Smooth muscle cell (in vitro differentiated cells): ENCODE data around the gene ARID1A. TPM values are rescaled to one million over a fixed set of nuclear protein-coding genes. Genes with fewer than 3 reads are reported as not detected.
A peak's percentile ranks its signal among the peaks of the same experiment; 100 is the strongest.

Experiments used
- DNase-seq: peaks from one replicate; lab custom pipeline; 2025; ENCODE audit not compliant: unreplicated experiment; lab: John Stamatoyannopoulos, UW
- H2AFZ ChIP-seq: fragments of 200-600 bp; sonication (generic); 2 replicates; pipeline ENCODE4 v1.6.0; 2016; ENCODE audit warnings: antibody characterized with exemption, low read depth, mild to moderate bottlenecking
- H3F3A ChIP-seq: fragments of 200-600 bp; sonication (generic); 2 replicates; pipeline ENCODE4 v1.6.0; 2017; ENCODE audit warnings: antibody characterized with exemption, low read depth
- H3K27ac ChIP-seq: fragments of 200-600 bp; sonication (generic); 2 replicates; pipeline ENCODE4 v1.5.1; 2016; ENCODE audit warnings: low read depth, mild to moderate bottlenecking
- H3K27me3 ChIP-seq: fragments of 200-600 bp; sonication (generic); 2 replicates; pipeline ENCODE4 v1.6.1; 2016; ENCODE audit warnings: low read depth, mild to moderate bottlenecking
- H3K36me3 ChIP-seq: fragments of 200-600 bp; sonication (generic); 2 replicates; pipeline ENCODE4 v1.5.1; 2016; ENCODE audit warnings: low read depth
- H3K4me1 ChIP-seq: fragments of 200-600 bp; sonication (generic); 2 replicates; pipeline ENCODE4 v1.5.1; 2016; ENCODE audit warnings: low read depth
- H3K4me2 ChIP-seq: fragments of 200-600 bp; sonication (generic); 2 replicates; pipeline ENCODE4 v1.6.0; 2016; ENCODE audit warnings: mild to moderate bottlenecking
- H3K4me3 ChIP-seq: fragments of 200-600 bp; sonication (generic); 2 replicates; pipeline ENCODE4 v1.5.1; 2016; ENCODE audit warnings: mild to moderate bottlenecking
- H3K79me2 ChIP-seq: fragments of 200-600 bp; sonication (generic); 2 replicates; pipeline ENCODE4 v1.6.0; 2016; ENCODE audit warnings: low read depth, mild to moderate bottlenecking
- H3K9ac ChIP-seq: fragments of 200-600 bp; sonication (generic); 2 replicates; pipeline ENCODE4 v1.6.0; 2016; ENCODE audit warnings: low read depth
- H3K9me3 ChIP-seq: fragments of 200-600 bp; sonication (generic); replicated peaks from 2 replicates; pipeline ENCODE4 v1.5.1; 2016; ENCODE audit warnings: low read depth
- H4K20me1 ChIP-seq: fragments of 200-600 bp; sonication (generic); 2 replicates; pipeline ENCODE4 v1.6.0; 2016; ENCODE audit warnings: low read depth
- CTCF ChIP-seq: fragments of 200-600 bp; sonication (generic); IDR thresholded peaks from 2 replicates; pipeline ENCODE4 v1.5.1; 2017; ENCODE audit warnings: borderline replicate concordance, mild to moderate bottlenecking, antibody characterized with exemption; ENCODE audit not compliant: insufficient read depth, poor library complexity, severe bottlenecking
- WGBS: methylation state at CpG from one replicate; pipeline ENCODE4 v1.1.7; 2016; ENCODE audit warnings: low lambda C conversion rate; 5-methylcytosine and 5-hydroxymethylcytosine counted together
- polyA plus RNA-seq: library from polyadenylated mRNA; unstranded; fragments of >200 nt; fragmentation: Nextera tagmentation; extraction: Ambion mirVana; gene quantifications from 2 replicates; pipeline ENCODE4 v1.2.1, GENCODE V29; 2016
- total RNA-seq: library from RNA; depleted of rRNA; stranded (reverse); fragments of >200 nt; gene quantifications from 2 replicates; pipeline ENCODE4 v1.2.3, GENCODE V29; 2014

ARID1A gene
- total and polyA plus RNA-seq, 2 experiments from 2014 or later, result 17.5 to 33.1 TPM

DNA sequence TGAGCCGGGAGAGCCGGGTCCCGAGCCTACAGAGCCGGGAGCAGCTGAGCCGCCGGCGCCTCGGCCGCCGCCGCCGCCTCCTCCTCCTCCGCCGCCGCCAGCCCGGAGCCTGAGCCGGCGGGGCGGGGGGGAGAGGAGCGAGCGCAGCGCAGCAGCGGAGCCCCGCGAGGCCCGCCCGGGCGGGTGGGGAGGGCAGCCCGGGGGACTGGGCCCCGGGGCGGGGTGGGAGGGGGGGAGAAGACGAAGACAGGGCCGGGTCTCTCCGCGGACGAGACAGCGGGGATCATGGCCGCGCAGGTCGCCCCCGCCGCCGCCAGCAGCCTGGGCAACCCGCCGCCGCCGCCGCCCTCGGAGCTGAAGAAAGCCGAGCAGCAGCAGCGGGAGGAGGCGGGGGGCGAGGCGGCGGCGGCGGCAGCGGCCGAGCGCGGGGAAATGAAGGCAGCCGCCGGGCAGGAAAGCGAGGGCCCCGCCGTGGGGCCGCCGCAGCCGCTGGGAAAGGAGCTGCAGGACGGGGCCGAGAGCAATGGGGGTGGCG, 371 bp downstream of the ARID1A start:
- TF ChIP-seq CTCF, result no peak
- Histone ChIP-seq H3K4me3 (peak overlapping the region; percentile 91), H2AFZ (no peak overlapping the region), H3K4me1 (peaks cover 54% of the 10 kb centered on the region), H3K9me3 (no peaks in the 10 kb centered on the region), H3F3A (peaks cover 25% of the 10 kb centered on the region), H4K20me1 (peaks cover 38% of the 10 kb centered on the region), H3K27me3 (no peaks in the 10 kb centered on the region), H3K4me2 (peak overlapping the region; percentile 86), H3K9ac (peak overlapping the region; percentile 96), H3K36me3 (no peaks in the 10 kb centered on the region), H3K27ac (peak overlapping the region; percentile 85), H3K79me2 (peaks cover 49% of the 10 kb centered on the region)
- DNase-seq, result no peak
- WGBS, result 0% methylated on average over 2 of the region's 72 CpGs

DNA sequence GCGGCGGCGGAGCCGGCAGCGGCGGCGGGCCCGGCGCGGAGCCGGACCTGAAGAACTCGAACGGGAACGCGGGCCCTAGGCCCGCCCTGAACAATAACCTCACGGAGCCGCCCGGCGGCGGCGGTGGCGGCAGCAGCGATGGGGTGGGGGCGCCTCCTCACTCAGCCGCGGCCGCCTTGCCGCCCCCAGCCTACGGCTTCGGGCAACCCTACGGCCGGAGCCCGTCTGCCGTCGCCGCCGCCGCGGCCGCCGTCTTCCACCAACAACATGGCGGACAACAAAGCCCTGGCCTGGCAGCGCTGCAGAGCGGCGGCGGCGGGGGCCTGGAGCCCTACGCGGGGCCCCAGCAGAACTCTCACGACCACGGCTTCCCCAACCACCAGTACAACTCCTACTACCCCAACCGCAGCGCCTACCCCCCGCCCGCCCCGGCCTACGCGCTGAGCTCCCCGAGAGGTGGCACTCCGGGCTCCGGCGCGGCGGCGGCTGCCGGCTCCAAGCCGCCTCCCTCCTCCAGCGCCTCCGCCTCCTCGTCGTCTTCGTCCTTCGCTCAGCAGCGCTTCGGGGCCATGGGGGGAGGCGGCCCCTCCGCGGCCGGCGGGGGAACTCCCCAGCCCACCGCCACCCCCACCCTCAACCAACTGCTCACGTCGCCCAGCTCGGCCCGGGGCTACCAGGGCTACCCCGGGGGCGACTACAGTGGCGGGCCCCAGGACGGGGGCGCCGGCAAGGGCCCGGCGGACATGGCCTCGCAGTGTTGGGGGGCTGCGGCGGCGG, 1.0 kb downstream of the ARID1A start:
- no peak overlapping the region for H2AFZ ChIP-seq
- H3K27me3 ChIP-seq, result no peaks in the 10 kb centered on the region
- TF ChIP-seq CTCF, result no peak
- under 1% methylated on average over 76 of the region's 98 CpGs for WGBS
- peaks cover 56% of the 10 kb centered on the region for H3K79me2 ChIP-seq
- no peak for DNase-seq
- H3K27ac ChIP-seq, result peak overlapping the region; percentile 85
- H3K4me3 ChIP-seq, result peak overlapping the region; percentile 91
- H3K4me1 ChIP-seq, result peaks cover 58% of the 10 kb centered on the region
- H4K20me1 ChIP-seq, result peaks cover 45% of the 10 kb centered on the region
- peaks cover 20% of the 10 kb centered on the region for H3F3A ChIP-seq
- no peaks in the 10 kb centered on the region for H3K36me3 ChIP-seq
- H3K9ac ChIP-seq, result peak overlapping the region; percentile 96
- H3K9me3 ChIP-seq, result no peaks in the 10 kb centered on the region
- peak overlapping the region; percentile 86 for H3K4me2 ChIP-seq

- Histone ChIP-seq H3K27ac (peak overlapping the region; percentile 85), H3K4me3 (peak overlapping the region; percentile 91), H2AFZ (no peak overlapping the region), H3F3A (peaks cover 19% of the 10 kb centered on the region), H3K9me3 (no peaks in the 10 kb centered on the region), H4K20me1 (peaks cover 52% of the 10 kb centered on the region), H3K4me2 (peak overlapping the region; percentile 86), H3K79me2 (peaks cover 63% of the 10 kb centered on the region), H3K36me3 (no peaks in the 10 kb centered on the region), H3K9ac (peak overlapping the region; percentile 96), H3K27me3 (no peaks in the 10 kb centered on the region), H3K4me1 (peaks cover 63% of the 10 kb centered on the region)
- no peak for DNase-seq
- no peak for TF ChIP-seq CTCF
- WGBS, result 1% methylated on average over 8 of the region's 30 CpGs
Observed at GRCh38 chr1:26697431-26697977, 1.7 kb downstream of the ARID1A start.
